KOPT-K1 (cell line): Measurements from ENCODE around the gene HGFAC.
"Not testable (repeated sequence)": the region's sequence is repeated elsewhere in the genome, so short reads cannot be mapped to it uniquely, and the experiment has no call there.

Experiments
- H3K27ac ChIP-seq: fragments of 200-600 bp; sonication (generic); 2 replicates; pipeline ENCODE4 v1.5.1; 2016; ENCODE audit warnings: antibody characterized with exemption, mild to moderate bottlenecking, low read depth, low read length; ENCODE audit not compliant: poor library complexity, severe bottlenecking
- H3K36me3 ChIP-seq: fragments of 200-600 bp; sonication (generic); 2 replicates; pipeline ENCODE4 v1.5.1; 2017; ENCODE audit warnings: antibody characterized with exemption, mild to moderate bottlenecking, low read length, moderate library complexity; ENCODE audit not compliant: insufficient read depth
- H3K9me3 ChIP-seq: fragments of 200-600 bp; sonication (generic); 2 replicates; pipeline ENCODE4 v1.5.1; 2017; ENCODE audit warnings: antibody characterized with exemption, low read length, mild to moderate bottlenecking; ENCODE audit not compliant: insufficient read depth, poor library complexity, severe bottlenecking

HGFAC gene

GRCh38 chr4:3449574-3450534 is 8.1 kb downstream of the HGFAC start:
- Histone ChIP-seq H3K27ac (no peak overlapping the region), H3K36me3 (no peaks in the 10 kb centered on the region), H3K9me3 (peaks cover 11% of the 10 kb centered on the region)

GRCh38 chr4:3450643-3451042 is 8.9 kb downstream of the HGFAC start:
- H3K27ac ChIP-seq = no peak overlapping the region
- H3K9me3 ChIP-seq = peaks cover 17% of the 10 kb centered on the region

GRCh38 chr4:3451956-3452355 is 10.2 kb downstream of the HGFAC start:
- Histone ChIP-seq H3K27ac (no peak overlapping the region), H3K36me3 (no peaks in the 10 kb centered on the region), H3K9me3 (peaks cover 17% of the 10 kb centered on the region)

More at GRCh38 chr4:3450643-3451042, 8.9 kb downstream of the HGFAC start:
- no peaks in the 10 kb centered on the region for H3K36me3 ChIP-seq

- H3K9me3 ChIP-seq = peaks cover 17% of the 10 kb centered on the region
- no peak overlapping the region for H3K27ac ChIP-seq
- no peaks in the 10 kb centered on the region for H3K36me3 ChIP-seq
Measured at GRCh38 chr4:3452376-3452775, 10.6 kb downstream of the HGFAC start.

- H3K9me3 ChIP-seq = peaks cover 17% of the 10 kb centered on the region
- not testable (repeated sequence) for H3K27ac ChIP-seq, H3K36me3 ChIP-seq
Measured at GRCh38 chr4:3455596-3455995, 13.8 kb downstream of the HGFAC start.

GRCh38 chr4:3458371-3458770 is 16.6 kb downstream of the HGFAC start:
- Histone ChIP-seq H3K36me3 (no peaks in the 10 kb centered on the region), H3K27ac (no peak overlapping the region)

GRCh38 chr4:3459156-3459555 is 17.4 kb downstream of the HGFAC start:
- H3K27ac ChIP-seq, H3K36me3 ChIP-seq: not testable (repeated sequence)
- peaks cover 12% of the 10 kb centered on the region for H3K9me3 ChIP-seq

More at GRCh38 chr4:3458371-3458770, 16.6 kb downstream of the HGFAC start:
- peaks cover 17% of the 10 kb centered on the region for H3K9me3 ChIP-seq

GRCh38 chr4:3460926-3461325 is 19.2 kb downstream of the HGFAC start:
- Histone ChIP-seq H3K27ac (no peak overlapping the region), H3K9me3 (no peaks in the 10 kb centered on the region), H3K36me3 (no peaks in the 10 kb centered on the region)

GRCh38 chr4:3461515-3462291 is 19.9 kb downstream of the HGFAC start:
- Histone ChIP-seq H3K9me3 (no peaks in the 10 kb centered on the region), H3K27ac (no peak overlapping the region), H3K36me3 (no peaks in the 10 kb centered on the region)

- H3K36me3 ChIP-seq = no peaks in the 10 kb centered on the region
- no peaks in the 10 kb centered on the region for H3K9me3 ChIP-seq
- no peak overlapping the region for H3K27ac ChIP-seq
Measured at GRCh38 chr4:3462321-3462789, 20.6 kb downstream of the HGFAC start.

- Histone ChIP-seq H3K9me3 (no peaks in the 10 kb centered on the region), H3K27ac (no peak within 1 kb of the TSS), H3K36me3 (no peaks in the 10 kb centered on the region)
Measured at GRCh38 chr4:3462790-3463415, 21.1 kb downstream of the HGFAC start, which contains the start of gene DOK7. DOK7 (plus strand) TSS chr4:3463306; CDS start chr4:3463376, 70 bp downstream.

- peaks cover 4% of the 10 kb centered on the region for H3K9me3 ChIP-seq
- H3K36me3 ChIP-seq = no peaks in the 10 kb centered on the region
- H3K27ac ChIP-seq = no peak overlapping the region
Measured at GRCh38 chr4:3463556-3464348, 22.0 kb downstream of the HGFAC start.

- H3K27ac ChIP-seq = no peak overlapping the region
- peaks cover 4% of the 10 kb centered on the region for H3K9me3 ChIP-seq
- no peaks in the 10 kb centered on the region for H3K36me3 ChIP-seq
Measured at GRCh38 chr4:3464349-3464905, 22.7 kb downstream of the HGFAC start.
